Cortex of kidney (tissue), 1 donor: ENCODE data around the gene CYTH3.
"Not testable (repeated sequence)": the region's sequence is repeated elsewhere in the genome, so short reads cannot be mapped to it uniquely, and the experiment has no call there.

Experiments used
- DNase-seq: peaks from one replicate; lab custom pipeline; 2025; lab: John Stamatoyannopoulos, UW

CYTH3 gene

DNA sequence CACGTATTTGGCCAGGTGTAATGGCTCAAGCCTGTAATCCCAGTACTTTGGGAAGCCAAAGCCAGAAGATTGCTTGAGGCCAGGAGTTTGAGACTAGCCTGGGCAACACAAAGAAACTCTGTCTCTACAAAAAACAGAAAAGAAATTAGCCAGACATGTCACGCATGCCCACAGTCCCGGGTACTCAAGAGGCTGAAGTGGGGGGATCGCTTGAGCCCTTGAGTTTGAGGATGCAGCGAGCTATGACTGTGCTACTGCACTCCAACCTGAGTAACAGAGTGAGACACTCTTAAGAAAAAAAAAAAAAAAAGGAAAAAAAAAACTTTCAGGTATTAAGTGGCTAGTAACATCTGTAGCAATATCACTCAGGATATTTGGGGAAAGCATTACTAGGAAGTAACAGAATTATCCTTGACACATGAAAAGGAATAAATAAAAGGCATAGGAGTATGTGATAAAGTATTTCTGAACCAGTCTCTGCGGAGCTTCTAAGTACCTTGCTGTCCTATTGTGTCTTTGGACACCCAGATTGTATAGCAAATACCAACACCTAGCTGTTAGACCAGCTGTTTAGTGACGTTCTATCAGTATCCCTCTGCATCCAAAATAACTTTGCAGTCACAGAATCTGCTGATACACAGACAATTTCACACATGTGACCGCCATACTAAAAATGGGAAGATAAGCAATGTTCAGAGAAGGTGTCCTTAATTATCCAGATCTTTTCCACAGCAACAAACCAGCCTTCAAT, 74.4 kb downstream of the CYTH3 start:
- DNase-seq = no peak

- no peak for DNase-seq
Observed at GRCh38 chr7:6193709-6194108, 78.7 kb downstream of the CYTH3 start.

GRCh38 chr7:6190563-6190962, 81.9 kb downstream of the CYTH3 start:
- not testable (repeated sequence) for DNase-seq

DNA sequence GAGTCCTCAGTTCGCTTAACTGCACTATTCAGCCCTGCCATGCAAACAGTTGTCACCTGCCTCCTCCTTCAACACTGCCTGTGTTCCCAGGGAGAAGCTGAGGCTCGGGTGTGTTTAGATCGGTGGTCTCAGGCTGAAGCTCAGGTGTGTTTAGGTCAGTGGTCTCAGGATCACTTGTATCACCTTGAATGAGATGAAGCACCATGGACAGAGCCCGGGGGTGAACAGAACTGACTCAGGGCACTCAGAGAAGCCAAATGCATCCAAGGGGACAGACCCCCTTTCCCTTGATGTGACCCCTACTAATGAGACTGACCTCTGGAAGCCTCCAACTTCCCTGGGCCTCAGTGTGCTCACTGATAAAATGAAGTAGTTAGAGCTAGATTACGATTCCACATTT, 84.0 kb downstream of the CYTH3 start:
- DNase-seq = no peak

- DNase-seq = no peak
Observed at GRCh38 chr7:6186577-6186976, 85.8 kb downstream of the CYTH3 start.

DNA sequence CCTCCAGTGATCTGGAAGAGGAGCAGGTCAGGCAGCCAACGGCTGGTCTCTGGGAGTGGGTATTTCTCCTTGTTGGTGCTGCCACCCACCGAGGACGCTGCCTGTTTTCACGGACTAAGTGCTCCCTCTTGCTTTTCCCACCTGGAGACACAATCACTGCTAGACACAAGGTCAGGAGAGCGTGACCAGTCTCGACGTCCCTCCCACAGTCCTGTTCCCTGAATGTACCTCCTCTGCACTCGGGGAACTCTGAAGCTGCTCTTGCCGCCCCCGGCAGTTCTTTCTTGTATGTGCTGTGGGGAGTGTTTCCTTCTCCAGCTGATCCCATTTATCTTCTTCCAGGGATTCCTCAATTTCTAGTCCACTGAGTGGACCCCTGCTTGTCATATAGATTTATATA, 89.4 kb downstream of the CYTH3 start:
- no peak for DNase-seq

- DNase-seq = no peak
Observed at GRCh38 chr7:6181136-6181535, 91.3 kb downstream of the CYTH3 start.

DNA sequence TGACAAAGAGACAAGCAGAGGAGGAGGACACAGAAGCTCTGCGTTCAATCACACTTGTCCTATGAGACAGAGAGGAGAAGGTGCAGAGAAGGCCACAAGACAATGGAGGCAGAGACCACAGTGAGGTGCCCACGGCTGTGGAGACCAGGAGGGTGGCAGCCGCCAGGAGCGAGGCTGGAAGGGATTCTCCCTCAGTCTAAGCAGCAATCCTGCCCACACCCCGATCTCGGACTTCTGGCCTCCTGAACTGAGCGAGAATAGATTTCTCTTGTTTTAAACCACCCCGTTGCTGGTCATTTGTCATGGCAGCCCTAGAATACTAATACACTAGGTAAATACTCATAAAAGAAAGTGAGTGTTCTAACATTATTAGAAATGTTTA, 92.1 kb downstream of the CYTH3 start:
- no peak for DNase-seq

GRCh38 chr7:6179620-6180343, 92.6 kb downstream of the CYTH3 start:
- no peak for DNase-seq

- DNase-seq = no peak
Observed at GRCh38 chr7:6178298-6179029, 94.0 kb downstream of the CYTH3 start.

- no peak for DNase-seq
Observed at GRCh38 chr7:6175645-6176044, 96.8 kb downstream of the CYTH3 start.

GRCh38 chr7:6172910-6173295, 99.5 kb downstream of the CYTH3 start:
- no peak for DNase-seq

DNA sequence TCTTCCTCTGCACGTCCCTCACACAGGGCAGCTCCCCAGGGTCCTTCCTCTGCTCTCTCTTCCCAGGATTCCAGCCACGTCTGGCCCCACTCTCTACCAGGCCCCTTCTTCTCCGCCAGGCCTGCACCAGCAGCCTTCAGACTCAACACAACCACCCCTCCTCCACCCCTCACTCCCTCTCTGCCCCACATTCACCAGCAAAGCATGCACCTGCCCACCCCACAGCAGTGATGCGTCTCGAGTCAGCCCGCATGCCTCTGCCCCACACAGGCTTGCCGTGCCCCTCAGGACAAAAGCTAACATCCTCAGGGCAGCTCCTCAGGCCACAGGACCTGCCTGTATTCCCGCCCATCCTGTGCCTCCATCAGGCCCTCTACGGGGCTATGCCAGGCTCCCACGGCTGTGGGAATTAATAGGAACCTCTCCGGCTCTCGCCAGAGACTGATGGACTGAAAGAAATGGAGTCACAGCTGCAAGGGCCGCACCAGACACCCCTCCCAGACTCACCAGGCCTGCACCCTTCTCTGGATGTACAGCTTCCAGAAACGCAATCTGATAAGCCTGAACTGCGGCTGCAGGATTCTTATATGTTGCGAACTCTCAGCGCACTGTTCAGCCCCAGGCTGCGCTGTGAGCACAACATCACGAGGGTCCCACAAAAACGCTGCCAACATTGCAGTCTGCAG, 100.1 kb downstream of the CYTH3 start:
- no peak for DNase-seq

DNA sequence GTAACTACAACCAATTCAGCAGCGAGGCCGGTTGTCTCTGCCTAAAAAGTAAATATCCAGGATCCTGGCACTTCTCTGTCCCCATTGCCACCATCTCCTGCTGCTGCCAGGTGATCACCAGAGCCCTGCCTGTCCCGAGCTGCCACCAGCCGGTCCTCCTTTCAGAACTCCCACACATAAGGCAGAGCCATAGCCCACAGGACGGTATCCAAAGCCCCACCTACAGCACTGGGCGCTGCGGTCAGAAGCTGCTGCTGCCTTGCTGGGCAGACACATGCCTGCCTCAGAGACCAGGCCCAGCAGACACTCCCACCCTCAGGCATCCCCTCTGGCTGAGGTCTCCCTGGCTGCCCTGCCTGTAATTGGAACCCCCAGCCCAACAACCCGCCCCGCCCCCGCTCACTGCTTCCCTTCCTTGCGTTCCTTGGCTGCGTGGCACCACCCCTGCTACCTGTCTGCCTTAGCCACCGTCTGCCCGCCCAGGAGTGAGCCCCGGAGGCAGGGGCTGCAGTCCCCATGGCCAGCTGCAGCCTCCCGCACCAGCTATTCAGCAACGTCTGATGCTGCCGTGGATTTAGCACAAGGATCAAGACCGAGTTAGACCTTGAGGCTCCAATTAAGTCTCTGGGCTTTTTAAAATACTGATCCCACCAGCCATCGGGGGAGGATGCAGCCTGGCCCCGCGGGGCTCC, 100.7 kb downstream of the CYTH3 start:
- no peak for DNase-seq

DNA sequence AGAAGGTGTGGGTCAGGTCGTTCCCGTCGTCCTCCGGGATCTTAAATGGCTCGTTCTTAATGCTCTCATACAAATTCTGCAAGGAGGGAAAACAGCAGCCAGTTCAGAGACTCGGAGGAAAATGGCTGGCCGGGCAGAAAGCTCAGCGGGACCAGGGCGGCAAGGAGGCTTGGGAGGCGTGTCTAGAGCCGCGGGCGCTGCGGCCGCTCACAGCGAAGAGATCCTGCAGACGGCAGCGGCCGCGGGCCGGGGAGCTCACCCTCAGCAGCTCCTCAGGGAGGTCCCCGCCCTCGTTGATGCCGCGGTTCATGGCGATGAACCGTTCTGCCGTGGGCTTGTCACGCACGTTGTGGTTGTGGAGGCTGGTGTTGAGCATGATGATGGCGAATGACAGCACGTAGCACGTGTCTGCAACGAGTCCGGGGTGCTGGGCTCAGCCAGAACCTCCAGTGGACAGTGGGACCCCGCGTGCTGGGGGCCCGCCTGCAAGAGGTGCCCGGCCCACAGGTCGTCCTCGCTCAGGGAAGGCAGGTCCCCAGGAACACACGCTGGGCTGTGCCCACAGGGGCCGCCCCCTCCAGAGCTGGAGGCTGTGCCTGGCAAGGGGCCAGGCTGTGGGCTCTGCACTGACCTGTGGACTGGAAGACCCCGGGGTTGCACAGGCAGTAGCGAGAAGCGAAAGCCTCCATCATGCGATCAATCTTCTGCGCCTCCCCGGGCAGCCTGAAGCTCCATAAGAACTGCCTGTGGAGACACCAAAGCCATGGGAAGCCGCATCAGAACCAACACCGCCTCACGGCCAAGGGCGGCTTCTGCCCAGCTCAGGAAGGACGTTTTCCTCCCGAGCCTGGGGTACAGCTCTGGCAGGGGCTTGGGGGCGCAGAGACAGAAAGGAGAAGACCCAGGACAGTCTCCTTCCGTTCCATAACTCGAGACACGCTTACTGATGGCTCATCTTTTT, 101.6 kb downstream of the CYTH3 start:
- no peak for DNase-seq

GRCh38 chr7:6169805-6170520, 102.5 kb downstream of the CYTH3 start:
- no peak for DNase-seq

GRCh38 chr7:6168477-6168868, 104.0 kb downstream of the CYTH3 start:
- no peak for DNase-seq

- no peak for DNase-seq
Observed at GRCh38 chr7:6167587-6168476, 104.6 kb downstream of the CYTH3 start.

DNA sequence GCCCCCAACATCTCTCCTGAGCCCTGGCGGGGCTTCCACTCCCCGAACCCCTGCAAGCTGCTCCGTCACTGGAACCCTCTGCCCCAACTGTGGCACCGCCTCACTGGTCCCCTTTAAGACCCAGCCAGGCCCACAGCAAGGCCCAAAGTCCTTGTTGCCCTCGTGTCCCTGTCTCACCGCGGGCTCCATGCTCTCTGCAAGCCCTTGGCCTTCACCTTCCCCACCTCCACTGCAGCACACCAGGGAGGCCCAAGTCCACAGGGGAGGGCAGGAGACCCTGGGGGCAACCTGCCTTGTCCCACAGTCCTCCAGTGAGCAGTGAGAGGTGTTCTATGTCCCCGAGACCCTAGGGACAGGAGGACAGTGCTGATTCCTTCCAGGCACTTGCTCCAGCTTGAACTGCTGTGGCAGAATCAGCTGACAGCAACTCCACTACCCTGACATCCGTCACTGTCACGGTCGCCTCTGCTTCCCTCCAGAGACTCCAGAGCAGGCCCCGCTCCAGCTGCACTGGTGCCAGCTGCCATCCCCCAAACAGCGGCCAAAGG, 105.3 kb downstream of the CYTH3 start:
- DNase-seq = no peak
